Suprapubic skin (tissue), 4 donors: ENCODE data around the gene GJD2. TPM values are rescaled to one million over a fixed set of nuclear protein-coding genes. Genes with fewer than 3 reads are reported as not detected.

Experiments used
- DNase-seq, 2 donors: peaks; one replicate each; pipeline ENCODE4 v3.0.0-alpha.2; 2019; ENCODE audit warnings: low spot score in 2 of 2
- H3K27ac ChIP-seq: fragments of 200-600 bp; sonication (generic); one replicate; pipeline ENCODE4 v1.5.1; 2019
- H3K27me3 ChIP-seq: fragments of 200-600 bp; sonication (generic); one replicate; pipeline ENCODE4 v1.5.1; 2019
- H3K36me3 ChIP-seq: fragments of 200-600 bp; sonication (generic); one replicate; pipeline ENCODE4 v1.5.1; 2019
- H3K4me1 ChIP-seq: fragments of 200-600 bp; sonication (generic); one replicate; pipeline ENCODE4 v1.5.1; 2019
- H3K4me3 ChIP-seq: fragments of 200-600 bp; sonication (generic); one replicate; pipeline ENCODE4 v1.5.1; 2019; ENCODE audit warnings: mild to moderate bottlenecking
- H3K9me3 ChIP-seq: fragments of 200-600 bp; sonication (generic); one replicate; pipeline ENCODE4 v1.5.1; 2019
- CTCF ChIP-seq, 2 donors: fragments of 200-600 bp in 1 of 2; fragments of 450-650 bp in 1 of 2; sonication (generic) in 1 of 2; IDR thresholded peaks; one replicate each; pipeline ENCODE4 v1.5.1; 2016 to 2019; ENCODE audit warnings: antibody characterized with exemption in 2 of 2, mild to moderate bottlenecking in 1 of 2, moderate library complexity in 1 of 2
- EP300 ChIP-seq: sonication (generic); formaldehyde crosslinking; IDR thresholded peaks from one replicate; pipeline ENCODE4 v1.6.1; 2017; ENCODE audit warnings: antibody characterized with exemption
- POLR2A ChIP-seq, 2 donors: fragments of 450-650 bp; IDR thresholded peaks; one replicate each; pipeline ENCODE4 v1.6.1; 2017; ENCODE audit warnings: antibody characterized with exemption in 2 of 2, mild to moderate bottlenecking in 2 of 2, moderate library complexity in 2 of 2
- POLR2AphosphoS5 ChIP-seq, 3 donors: sonication (generic); formaldehyde crosslinking; IDR thresholded peaks; one replicate each; pipeline ENCODE4 v1.6.1; 2017; ENCODE audit warnings: antibody characterized with exemption in 3 of 3
- whole genome bisulfite sequencing: methylation state at CpG from one replicate; pipeline ENCODE4 v1.1.5; 2018; 5-methylcytosine and 5-hydroxymethylcytosine counted together
- total RNA-seq, 4 donors: library from RNA; depleted of rRNA; stranded (reverse); fragments of >200 nt; gene quantifications; one replicate each; pipeline ENCODE4 v1.1.0, GENCODE V29; 2016

Gene GJD2
- total RNA-seq, 4 donors from 2014 or later: 0.24 TPM; not detected in 3

GRCh38 chr15:34793901-34794300 lies 39.1 kb upstream of the GJD2 start:
- H3K9me3 ChIP-seq: no peaks in the 10 kb centered on the region
- H3K27ac ChIP-seq: no peak overlapping the region
- WGBS: 29% methylated on average over 2 of the region's 2 CpGs
- no peak for DNase-seq
- peaks cover 58% of the 10 kb centered on the region for H3K27me3 ChIP-seq
- H3K4me3 ChIP-seq: no peak overlapping the region
- H3K4me1 ChIP-seq: peaks cover 7% of the 10 kb centered on the region
- no peaks in the 10 kb centered on the region for H3K36me3 ChIP-seq
- no peak for TF ChIP-seq POLR2AphosphoS5 (IDR thresholded peaks at IDR 0.05)
- TF ChIP-seq CTCF (IDR thresholded peaks at IDR 0.05): no peak
- no peak for TF ChIP-seq POLR2A (IDR thresholded peaks at IDR 0.05)
- TF ChIP-seq EP300: no peak

GRCh38 chr15:34793071-34793470 lies 38.3 kb upstream of the GJD2 start:
- WGBS: 81% methylated on average over 9 of the region's 9 CpGs
- H3K27me3 ChIP-seq: peaks cover 54% of the 10 kb centered on the region
- no peak for TF ChIP-seq EP300
- TF ChIP-seq POLR2A (IDR thresholded peaks at IDR 0.05): no peak
- TF ChIP-seq POLR2AphosphoS5 (IDR thresholded peaks at IDR 0.05): no peak
- no peak for TF ChIP-seq CTCF (IDR thresholded peaks at IDR 0.05)

GRCh38 chr15:34791701-34792100 lies 36.9 kb upstream of the GJD2 start:
- TF ChIP-seq POLR2A (IDR thresholded peaks at IDR 0.05) (no peak), POLR2AphosphoS5 (IDR thresholded peaks at IDR 0.05) (no peak), CTCF (IDR thresholded peaks at IDR 0.05) (no peak), EP300 (no peak)
- Histone ChIP-seq H3K27ac (no peak overlapping the region), H3K9me3 (no peaks in the 10 kb centered on the region), H3K27me3 (peaks cover 43% of the 10 kb centered on the region), H3K36me3 (no peaks in the 10 kb centered on the region), H3K4me1 (peaks cover 7% of the 10 kb centered on the region), H3K4me3 (no peak overlapping the region)
- 80% methylated on average over 3 of the region's 3 CpGs for WGBS
- no peak for DNase-seq

More at GRCh38 chr15:34793071-34793470, 38.3 kb upstream of the GJD2 start:
- H3K4me3 ChIP-seq: no peak overlapping the region
- DNase-seq: no peak
- H3K9me3 ChIP-seq: no peaks in the 10 kb centered on the region
- H3K36me3 ChIP-seq: no peaks in the 10 kb centered on the region
- H3K4me1 ChIP-seq: peaks cover 7% of the 10 kb centered on the region
- H3K27ac ChIP-seq: no peak overlapping the region

DNA sequence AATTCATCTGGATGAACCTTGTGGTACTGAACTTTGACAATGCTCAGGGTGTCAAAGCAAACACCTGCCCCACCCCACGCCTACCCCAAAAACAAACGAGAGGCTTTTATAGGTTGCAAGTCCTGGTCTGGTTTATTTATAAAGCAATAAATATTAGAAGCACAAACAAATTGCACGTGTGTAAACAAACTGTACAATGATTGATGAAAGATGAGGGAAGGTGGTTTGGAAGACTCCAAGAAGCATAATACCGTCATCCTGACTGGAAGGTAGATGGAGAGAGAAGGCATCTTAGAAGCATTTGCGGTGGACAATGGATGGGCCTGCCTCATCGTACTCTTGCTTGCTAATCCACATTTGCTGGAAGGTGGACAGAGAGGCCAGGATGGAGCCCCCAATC lies 35.3 kb upstream of the GJD2 start:
- peaks cover 2% of the 10 kb centered on the region for H3K4me1 ChIP-seq
- WGBS: 82% methylated on average over 6 of the region's 6 CpGs
- H3K9me3 ChIP-seq: no peaks in the 10 kb centered on the region
- H3K36me3 ChIP-seq: no peaks in the 10 kb centered on the region
- H3K4me3 ChIP-seq: no peak overlapping the region
- no peak for TF ChIP-seq POLR2AphosphoS5 (IDR thresholded peaks at IDR 0.05)
- TF ChIP-seq CTCF (IDR thresholded peaks at IDR 0.05): no peak
- TF ChIP-seq EP300: no peak
- TF ChIP-seq POLR2A (IDR thresholded peaks at IDR 0.05): no peak
- no peak for DNase-seq
- no peak overlapping the region for H3K27ac ChIP-seq
- H3K27me3 ChIP-seq: peaks cover 28% of the 10 kb centered on the region

DNA sequence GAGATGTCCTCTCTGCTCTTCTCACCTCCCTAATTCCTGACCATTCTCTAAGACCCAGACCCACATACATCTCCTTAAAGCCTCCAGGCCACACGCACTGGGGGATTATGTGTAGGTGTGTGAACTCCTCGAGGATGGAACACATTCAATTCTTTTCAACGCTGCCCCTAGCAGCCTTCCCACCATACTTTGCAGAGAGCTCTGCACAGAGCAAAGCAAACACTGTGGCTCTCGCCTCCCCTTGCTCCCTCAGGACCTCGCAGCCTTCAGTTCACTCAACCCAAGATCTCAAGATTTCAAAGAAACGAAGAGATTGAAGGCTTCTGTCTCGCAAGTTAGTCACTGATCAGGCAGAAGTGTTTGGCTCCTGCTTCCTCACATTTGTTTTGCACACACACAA lies 34.5 kb upstream of the GJD2 start:
- no peak overlapping the region for H3K27ac ChIP-seq
- no peak for DNase-seq
- TF ChIP-seq CTCF (IDR thresholded peaks at IDR 0.05) (no peak), POLR2A (IDR thresholded peaks at IDR 0.05) (no peak), POLR2AphosphoS5 (IDR thresholded peaks at IDR 0.05) (no peak), EP300 (no peak)
- WGBS: 81% methylated on average over 7 of the region's 7 CpGs
- no peaks in the 10 kb centered on the region for H3K9me3 ChIP-seq
- peaks cover 20% of the 10 kb centered on the region for H3K27me3 ChIP-seq
- no peak overlapping the region for H3K4me3 ChIP-seq
- no peaks in the 10 kb centered on the region for H3K36me3 ChIP-seq
- no peaks in the 10 kb centered on the region for H3K4me1 ChIP-seq
